HepG2 (cell line): Measurements from ENCODE around the gene TMC2. TPM values are rescaled to one million over a fixed set of nuclear protein-coding genes. Genes with fewer than 3 reads are reported as not detected.

Experiments used
- FOSL1 ChIP-seq: sonication (generic); formaldehyde crosslinking; IDR thresholded peaks from 2 replicates; pipeline ENCODE4 v1.9.0; 2021; ENCODE audit warnings: missing genetic modification reagents, borderline replicate concordance
- HNRNPL ChIP-seq: fragments of 200-400 bp; formaldehyde crosslinking; IDR thresholded peaks from 2 replicates; pipeline ENCODE4 v1.6.1; 2017; ENCODE audit warnings: mild to moderate bottlenecking, low read depth, low read length
- IRF2 ChIP-seq: IDR thresholded peaks from 2 replicates; pipeline ENCODE4 v1.6.1; 2018; ENCODE audit warnings: missing genetic modification reagents, missing compliant biosample characterization
- KLF13 ChIP-seq: sonication (generic); formaldehyde crosslinking; IDR thresholded peaks from 2 replicates; pipeline ENCODE4 v1.4.0; 2020; ENCODE audit warnings: mild to moderate bottlenecking, missing genetic modification reagents
- LCORL ChIP-seq, 2 experiments: fragments of 450-650 bp in 1 of 2; sonication (generic) in 1 of 2; formaldehyde crosslinking in 1 of 2; IDR thresholded peaks; 2 replicates each; pipeline versions ENCODE4 v1.5.0 to v1.6.1; 2017 to 2020; ENCODE audit warnings: antibody characterized with exemption in 1 of 2, missing genetic modification reagents in 1 of 2
- NCOA1 ChIP-seq: sonication (generic); formaldehyde crosslinking; IDR thresholded peaks from 2 replicates; pipeline ENCODE4 v1.9.0; 2021; ENCODE audit warnings: missing genetic modification reagents
- NR2F1 ChIP-seq, 2 experiments: fragments of 450-650 bp in 1 of 2; formaldehyde crosslinking in 1 of 2; IDR thresholded peaks; 2 replicates each; pipeline versions ENCODE4 v1.5.0 to v1.6.1; 2016 to 2020; ENCODE audit warnings: mild to moderate bottlenecking in 1 of 2, missing compliant biosample characterization in 1 of 2, missing genetic modification reagents in 1 of 2, moderate library complexity in 1 of 2
- SMC3 ChIP-seq: IDR thresholded peaks from 2 replicates; pipeline ENCODE4 v1.6.1; 2011; ENCODE audit warnings: low read length, improper control_type of control experiment
- ZNF335 ChIP-seq: sonication (generic); formaldehyde crosslinking; IDR thresholded peaks from 2 replicates; pipeline ENCODE4 v1.4.0; 2020; ENCODE audit warnings: missing genetic modification reagents
- ZNF780A ChIP-seq: sonication (generic); formaldehyde crosslinking; IDR thresholded peaks from 2 replicates; pipeline ENCODE4 v1.8.0; 2022; ENCODE audit warnings: mild to moderate bottlenecking, missing genetic modification reagents, moderate library complexity
- ZNF792 ChIP-seq: IDR thresholded peaks from 2 replicates; pipeline ENCODE4 v1.6.1; 2016
- ZSCAN29 ChIP-seq: sonication (generic); formaldehyde crosslinking; conservative IDR thresholded peaks from 2 replicates; pipeline ENCODE4 v1.4.0; 2020; ENCODE audit warnings: mild to moderate bottlenecking, missing genetic modification reagents
- polyA plus RNA-seq, 8 experiments: library from polyadenylated mRNA; depleted of rRNA in 3 of 8; stranded (reverse) in 7 of 8; unstranded in 1 of 8; fragments of >200 nt; fragmentation: Illumina TruSeq in 4 of 8; extraction: Trizol in 4 of 8; gene quantifications; 2 replicates each; pipeline versions ENCODE4 v1.2.1 to v1.2.3, GENCODE V29; 2011 to 2016; ENCODE audit warnings: low read depth in 4 of 8, missing spikeins in 1 of 8, mixed read lengths in 1 of 8; ENCODE audit not compliant: insufficient read depth in 1 of 8
- total RNA-seq, 5 experiments: library from RNA; depleted of rRNA; stranded (reverse); fragments of >200 nt; fragmentation: Illumina TruSeq; extraction: Trizol; gene quantifications; 2 replicates each; pipeline ENCODE4 v1.2.3, GENCODE V29; 2016; ENCODE audit warnings: low read depth in 1 of 5
- TF ChIP-seq, protein P1 (sequence below): sonication (generic); formaldehyde crosslinking; IDR thresholded peaks from 2 replicates; pipeline ENCODE4 v1.4.0; 2020; ENCODE audit warnings: missing genetic modification reagents
- TF ChIP-seq, protein P2 (sequence below): sonication (generic); formaldehyde crosslinking; IDR thresholded peaks from 2 replicates; pipeline ENCODE4 v1.4.0; 2020; ENCODE audit warnings: missing genetic modification reagents, low read depth, mild to moderate bottlenecking, borderline replicate concordance
- TF ChIP-seq, protein P3 (sequence below): sonication (generic); formaldehyde crosslinking; conservative IDR thresholded peaks from 2 replicates; pipeline ENCODE4 v1.4.0; 2020; ENCODE audit warnings: mild to moderate bottlenecking, missing genetic modification reagents, moderate library complexity
- TF ChIP-seq, protein P4 (sequence below): sonication (generic); formaldehyde crosslinking; IDR thresholded peaks from 2 replicates; pipeline ENCODE4 v1.5.1; 2020; ENCODE audit warnings: mild to moderate bottlenecking, missing genetic modification reagents, moderate library complexity
- TF ChIP-seq, protein P5 (sequence below): sonication (generic); formaldehyde crosslinking; IDR thresholded peaks from 2 replicates; pipeline ENCODE4 v1.5.0; 2020; ENCODE audit warnings: missing genetic modification reagents, mild to moderate bottlenecking, borderline replicate concordance

TMC2 gene
- total and polyA plus RNA-seq, 2 of the 13 experiments (the other 11 are each of a cell fraction or from before 2014, with no cell fraction given), result not detected

DNA sequence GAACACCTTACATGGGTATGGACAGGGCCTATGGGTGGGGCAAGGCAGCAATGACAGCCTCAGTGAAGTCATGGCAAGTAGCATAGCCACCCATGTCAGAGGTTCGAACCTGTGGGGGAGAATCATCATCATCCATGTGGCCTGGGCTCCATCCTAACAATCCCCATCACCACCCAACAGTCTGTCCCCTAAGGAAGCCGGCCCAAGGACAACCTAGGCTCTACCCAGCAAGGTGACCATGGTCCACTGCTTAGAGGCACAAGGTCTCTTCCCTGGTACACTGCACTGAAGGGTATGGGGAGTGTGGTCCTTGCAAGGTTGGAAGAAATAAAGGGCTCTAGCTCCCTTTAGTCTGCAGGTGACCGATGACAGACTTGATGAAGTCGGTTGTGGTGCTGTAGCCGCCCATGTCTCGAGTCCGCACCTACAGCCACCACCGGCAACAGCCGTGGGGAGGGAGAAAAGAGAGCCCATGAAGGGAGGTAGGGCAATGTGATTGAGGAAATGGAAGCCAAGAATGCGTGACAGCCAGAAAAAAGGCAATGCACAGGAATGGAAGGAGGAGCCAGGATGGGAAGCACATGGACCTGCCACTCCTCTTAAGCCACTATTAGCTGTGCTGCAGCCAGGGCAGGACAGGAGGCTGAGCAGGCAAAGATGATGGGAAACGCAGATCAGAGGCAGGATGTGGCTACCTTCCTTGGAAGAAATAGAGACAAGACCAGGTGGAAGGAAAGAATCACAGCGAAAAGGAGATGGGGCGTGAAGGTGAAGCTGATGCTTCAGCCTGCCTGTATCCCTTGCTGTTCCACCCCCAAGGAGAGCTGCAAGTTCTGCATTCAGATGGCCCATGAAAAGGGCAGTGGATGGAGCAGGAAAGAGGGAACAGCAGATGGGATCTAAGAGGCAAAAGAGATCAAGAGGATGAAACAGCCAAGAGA lies 122.3 kb downstream of the TMC2 start (continued):
- TF ChIP-seq, protein P1, sequence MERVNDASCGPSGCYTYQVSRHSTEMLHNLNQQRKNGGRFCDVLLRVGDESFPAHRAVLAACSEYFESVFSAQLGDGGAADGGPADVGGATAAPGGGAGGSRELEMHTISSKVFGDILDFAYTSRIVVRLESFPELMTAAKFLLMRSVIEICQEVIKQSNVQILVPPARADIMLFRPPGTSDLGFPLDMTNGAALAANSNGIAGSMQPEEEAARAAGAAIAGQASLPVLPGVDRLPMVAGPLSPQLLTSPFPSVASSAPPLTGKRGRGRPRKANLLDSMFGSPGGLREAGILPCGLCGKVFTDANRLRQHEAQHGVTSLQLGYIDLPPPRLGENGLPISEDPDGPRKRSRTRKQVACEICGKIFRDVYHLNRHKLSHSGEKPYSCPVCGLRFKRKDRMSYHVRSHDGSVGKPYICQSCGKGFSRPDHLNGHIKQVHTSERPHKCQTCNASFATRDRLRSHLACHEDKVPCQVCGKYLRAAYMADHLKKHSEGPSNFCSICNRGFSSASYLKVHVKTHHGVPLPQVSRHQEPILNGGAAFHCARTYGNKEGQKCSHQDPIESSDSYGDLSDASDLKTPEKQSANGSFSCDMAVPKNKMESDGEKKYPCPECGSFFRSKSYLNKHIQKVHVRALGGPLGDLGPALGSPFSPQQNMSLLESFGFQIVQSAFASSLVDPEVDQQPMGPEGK (CRISPR knock-in tag), result no peak
- TF ChIP-seq SMC3 (no peak), IRF2 (no peak), NR2F1 (CRISPR knock-in tag; IDR thresholded peaks at IDR 0.05) (0 out of 4 replicates have a peak, but pooled peaks of 1 of the 2 experiments have one; percentile 13), HNRNPL (no peak), ZNF780A (CRISPR knock-in tag) (0 out of 2 replicates have a peak, but pooled peaks have one; percentile 49), NCOA1 (CRISPR knock-in tag) (no peak), KLF13 (CRISPR knock-in tag) (no peak), ZSCAN29 (CRISPR knock-in tag) (no peak), LCORL (IDR thresholded peaks at IDR 0.05) (no peak), LCORL (CRISPR knock-in tag; IDR thresholded peaks at IDR 0.05) (no peak), ZNF792 (CRISPR knock-in tag) (0 out of 2 replicates have a peak, but pooled peaks have one; percentile 12), ZNF335 (no peak), FOSL1 (CRISPR knock-in tag) (no peak)
- TF ChIP-seq, protein P2, sequence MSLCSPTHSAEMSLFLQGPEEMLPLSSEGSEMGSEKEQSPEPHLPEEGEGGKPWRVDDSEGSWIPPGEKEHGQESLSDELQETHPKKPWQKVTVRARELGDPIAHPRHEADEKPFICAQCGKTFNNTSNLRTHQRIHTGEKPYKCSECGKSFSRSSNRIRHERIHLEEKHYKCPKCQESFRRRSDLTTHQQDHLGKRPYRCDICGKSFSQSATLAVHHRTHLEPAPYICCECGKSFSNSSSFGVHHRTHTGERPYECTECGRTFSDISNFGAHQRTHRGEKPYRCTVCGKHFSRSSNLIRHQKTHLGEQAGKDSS (CRISPR knock-in tag), result no peak
- TF ChIP-seq, protein P3, sequence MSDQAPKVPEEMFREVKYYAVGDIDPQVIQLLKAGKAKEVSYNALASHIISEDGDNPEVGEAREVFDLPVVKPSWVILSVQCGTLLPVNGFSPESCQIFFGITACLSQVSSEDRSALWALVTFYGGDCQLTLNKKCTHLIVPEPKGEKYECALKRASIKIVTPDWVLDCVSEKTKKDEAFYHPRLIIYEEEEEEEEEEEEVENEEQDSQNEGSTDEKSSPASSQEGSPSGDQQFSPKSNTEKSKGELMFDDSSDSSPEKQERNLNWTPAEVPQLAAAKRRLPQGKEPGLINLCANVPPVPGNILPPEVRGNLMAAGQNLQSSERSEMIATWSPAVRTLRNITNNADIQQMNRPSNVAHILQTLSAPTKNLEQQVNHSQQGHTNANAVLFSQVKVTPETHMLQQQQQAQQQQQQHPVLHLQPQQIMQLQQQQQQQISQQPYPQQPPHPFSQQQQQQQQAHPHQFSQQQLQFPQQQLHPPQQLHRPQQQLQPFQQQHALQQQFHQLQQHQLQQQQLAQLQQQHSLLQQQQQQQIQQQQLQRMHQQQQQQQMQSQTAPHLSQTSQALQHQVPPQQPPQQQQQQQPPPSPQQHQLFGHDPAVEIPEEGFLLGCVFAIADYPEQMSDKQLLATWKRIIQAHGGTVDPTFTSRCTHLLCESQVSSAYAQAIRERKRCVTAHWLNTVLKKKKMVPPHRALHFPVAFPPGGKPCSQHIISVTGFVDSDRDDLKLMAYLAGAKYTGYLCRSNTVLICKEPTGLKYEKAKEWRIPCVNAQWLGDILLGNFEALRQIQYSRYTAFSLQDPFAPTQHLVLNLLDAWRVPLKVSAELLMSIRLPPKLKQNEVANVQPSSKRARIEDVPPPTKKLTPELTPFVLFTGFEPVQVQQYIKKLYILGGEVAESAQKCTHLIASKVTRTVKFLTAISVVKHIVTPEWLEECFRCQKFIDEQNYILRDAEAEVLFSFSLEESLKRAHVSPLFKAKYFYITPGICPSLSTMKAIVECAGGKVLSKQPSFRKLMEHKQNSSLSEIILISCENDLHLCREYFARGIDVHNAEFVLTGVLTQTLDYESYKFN (CRISPR knock-in tag), result no peak
- TF ChIP-seq, protein P4, sequence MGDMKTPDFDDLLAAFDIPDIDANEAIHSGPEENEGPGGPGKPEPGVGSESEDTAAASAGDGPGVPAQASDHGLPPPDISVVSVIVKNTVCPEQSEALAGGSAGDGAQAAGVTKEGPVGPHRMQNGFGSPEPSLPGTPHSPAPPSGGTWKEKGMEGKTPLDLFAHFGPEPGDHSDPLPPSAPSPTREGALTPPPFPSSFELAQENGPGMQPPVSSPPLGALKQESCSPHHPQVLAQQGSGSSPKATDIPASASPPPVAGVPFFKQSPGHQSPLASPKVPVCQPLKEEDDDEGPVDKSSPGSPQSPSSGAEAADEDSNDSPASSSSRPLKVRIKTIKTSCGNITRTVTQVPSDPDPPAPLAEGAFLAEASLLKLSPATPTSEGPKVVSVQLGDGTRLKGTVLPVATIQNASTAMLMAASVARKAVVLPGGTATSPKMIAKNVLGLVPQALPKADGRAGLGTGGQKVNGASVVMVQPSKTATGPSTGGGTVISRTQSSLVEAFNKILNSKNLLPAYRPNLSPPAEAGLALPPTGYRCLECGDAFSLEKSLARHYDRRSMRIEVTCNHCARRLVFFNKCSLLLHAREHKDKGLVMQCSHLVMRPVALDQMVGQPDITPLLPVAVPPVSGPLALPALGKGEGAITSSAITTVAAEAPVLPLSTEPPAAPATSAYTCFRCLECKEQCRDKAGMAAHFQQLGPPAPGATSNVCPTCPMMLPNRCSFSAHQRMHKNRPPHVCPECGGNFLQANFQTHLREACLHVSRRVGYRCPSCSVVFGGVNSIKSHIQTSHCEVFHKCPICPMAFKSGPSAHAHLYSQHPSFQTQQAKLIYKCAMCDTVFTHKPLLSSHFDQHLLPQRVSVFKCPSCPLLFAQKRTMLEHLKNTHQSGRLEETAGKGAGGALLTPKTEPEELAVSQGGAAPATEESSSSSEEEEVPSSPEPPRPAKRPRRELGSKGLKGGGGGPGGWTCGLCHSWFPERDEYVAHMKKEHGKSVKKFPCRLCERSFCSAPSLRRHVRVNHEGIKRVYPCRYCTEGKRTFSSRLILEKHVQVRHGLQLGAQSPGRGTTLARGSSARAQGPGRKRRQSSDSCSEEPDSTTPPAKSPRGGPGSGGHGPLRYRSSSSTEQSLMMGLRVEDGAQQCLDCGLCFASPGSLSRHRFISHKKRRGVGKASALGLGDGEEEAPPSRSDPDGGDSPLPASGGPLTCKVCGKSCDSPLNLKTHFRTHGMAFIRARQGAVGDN (CRISPR knock-in tag), result peak; percentile 45
- TF ChIP-seq, protein P5, sequence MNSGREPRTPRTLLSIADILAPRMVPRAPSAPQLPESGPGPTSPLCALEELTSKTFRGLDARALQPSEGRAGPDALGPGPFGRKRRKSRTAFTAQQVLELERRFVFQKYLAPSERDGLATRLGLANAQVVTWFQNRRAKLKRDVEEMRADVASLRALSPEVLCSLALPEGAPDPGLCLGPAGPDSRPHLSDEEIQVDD, result no peak
